Upper lobe of left lung (tissue), 4 donors: ENCODE results near the gene ATG7.

Experiments used
- CTCF ChIP-seq, 6 experiments: fragments of 450-650 bp in 4 of 6; fragments of 200-600 bp in 2 of 6; sonication (generic) in 2 of 6; IDR thresholded peaks; one replicate each; pipeline ENCODE4 v1.5.1; 2016 to 2019; ENCODE audit warnings: antibody characterized with exemption in 6 of 6
- POLR2A ChIP-seq, 4 donors: fragments of 450-650 bp; IDR thresholded peaks; one replicate each; pipeline ENCODE4 v1.5.1; 2016 to 2017; ENCODE audit warnings: antibody characterized with exemption in 4 of 4, mild to moderate bottlenecking in 2 of 4
- POLR2AphosphoS5 ChIP-seq, 2 donors: sonication (generic); formaldehyde crosslinking; IDR thresholded peaks; one replicate each; pipeline ENCODE4 v1.5.1; 2017; ENCODE audit warnings: antibody characterized with exemption in 2 of 2

- TF ChIP-seq CTCF (IDR thresholded peaks at IDR 0.05): no peak
- TF ChIP-seq POLR2AphosphoS5 (IDR thresholded peaks at IDR 0.05): no peak
- TF ChIP-seq POLR2A (IDR thresholded peaks at IDR 0.05): no peak
Observed at GRCh38 chr3:11589706-11590105, 317.5 kb downstream of the ATG7 start.
